Measurements from ENCODE around the gene TMEM43.

TMEM43 gene

DNA sequence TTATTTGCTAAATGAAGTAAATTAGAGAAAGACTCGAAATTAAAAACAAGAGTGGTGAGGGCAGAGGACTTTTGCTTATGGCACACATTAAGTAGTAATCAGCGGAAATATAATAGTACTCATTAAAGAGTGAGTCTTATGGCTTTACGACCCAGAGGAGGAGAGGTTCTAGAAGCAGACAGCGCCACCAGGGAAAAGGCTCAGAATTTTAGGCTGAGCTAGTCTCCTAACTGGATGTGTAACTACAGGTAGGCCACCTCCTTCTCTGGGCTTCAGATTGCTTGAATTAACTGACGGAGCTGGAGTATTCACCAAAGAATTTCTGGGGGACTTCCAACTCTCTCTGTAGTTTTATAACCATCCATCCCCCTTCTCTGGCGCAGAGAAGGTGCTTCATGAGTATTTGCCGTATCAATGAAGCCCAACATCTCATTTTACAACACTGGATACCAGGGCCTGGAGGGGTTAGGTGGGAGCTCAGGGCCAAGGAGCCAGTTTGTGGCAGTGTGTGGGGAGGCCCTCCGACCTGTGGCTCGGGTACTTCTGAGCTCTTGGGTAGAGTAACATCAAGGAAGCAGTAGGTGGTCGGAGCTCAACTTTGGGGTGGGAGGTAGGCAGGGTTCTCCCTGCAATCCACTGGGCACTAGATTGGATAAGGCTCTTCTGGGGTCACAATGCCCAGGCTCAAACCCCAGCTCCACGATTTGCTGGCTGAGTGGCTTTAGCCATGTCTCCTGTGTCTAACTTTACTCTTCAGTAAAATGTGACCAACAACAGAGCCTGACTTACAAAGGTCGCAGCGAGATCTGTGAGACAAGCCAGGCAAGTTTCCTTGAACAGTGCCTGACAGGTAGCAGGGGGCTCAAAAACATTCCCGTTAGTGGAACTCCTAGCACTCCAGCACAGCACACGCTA, 1.3 kb upstream of the TMEM43 start:
- DNase-seq = no peak

GRCh38 chr3:14124223-14124614, 633 bp upstream of the TMEM43 start:
- DNase-seq = peak in 3 of 4 experiments; percentile 47 to 55 (median 48)

DNA sequence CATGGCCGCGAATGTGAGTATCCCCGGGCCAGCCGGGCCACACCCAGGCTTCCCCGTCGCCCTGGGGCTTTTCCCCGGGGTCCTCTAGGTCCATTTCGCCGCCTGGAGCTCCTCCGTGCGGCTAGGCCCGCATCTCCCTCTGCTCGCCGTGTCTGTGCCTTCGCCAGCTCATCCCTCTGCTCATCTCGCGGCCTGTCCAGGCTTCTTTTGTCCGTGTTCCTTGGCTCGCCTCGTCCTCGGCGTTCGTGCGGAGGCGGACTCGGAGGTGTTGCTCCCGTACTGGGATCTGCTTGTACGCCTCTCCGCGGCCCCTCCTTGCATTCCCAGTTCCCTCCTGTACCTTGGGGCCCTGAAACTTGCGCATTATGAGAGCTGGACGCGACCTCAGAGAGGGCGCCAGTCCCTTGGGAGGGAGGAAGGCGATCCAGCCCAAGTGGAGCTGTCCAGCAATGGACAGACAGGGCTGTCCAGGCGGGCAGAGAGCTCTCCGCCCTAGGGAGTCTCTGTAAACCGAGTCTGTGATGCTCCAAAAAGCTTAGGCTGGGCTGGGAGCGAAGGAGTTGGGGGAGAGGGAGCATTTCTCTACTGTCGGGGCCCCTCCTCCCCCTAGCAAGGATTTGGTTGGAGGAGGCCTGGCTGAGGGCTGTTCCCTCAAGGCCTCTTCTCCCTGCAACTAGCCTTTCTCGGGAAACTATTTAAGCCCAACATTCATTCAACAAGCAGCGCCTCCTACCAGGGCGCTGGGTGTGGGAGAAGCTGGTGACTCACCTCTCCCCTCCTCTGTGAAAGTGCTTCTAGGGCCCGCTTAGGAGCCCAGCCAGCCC, 553 bp downstream of the TMEM43 start:
- DNase-seq = peak in 2 of 4 experiments; percentile 23 to 31

DNA sequence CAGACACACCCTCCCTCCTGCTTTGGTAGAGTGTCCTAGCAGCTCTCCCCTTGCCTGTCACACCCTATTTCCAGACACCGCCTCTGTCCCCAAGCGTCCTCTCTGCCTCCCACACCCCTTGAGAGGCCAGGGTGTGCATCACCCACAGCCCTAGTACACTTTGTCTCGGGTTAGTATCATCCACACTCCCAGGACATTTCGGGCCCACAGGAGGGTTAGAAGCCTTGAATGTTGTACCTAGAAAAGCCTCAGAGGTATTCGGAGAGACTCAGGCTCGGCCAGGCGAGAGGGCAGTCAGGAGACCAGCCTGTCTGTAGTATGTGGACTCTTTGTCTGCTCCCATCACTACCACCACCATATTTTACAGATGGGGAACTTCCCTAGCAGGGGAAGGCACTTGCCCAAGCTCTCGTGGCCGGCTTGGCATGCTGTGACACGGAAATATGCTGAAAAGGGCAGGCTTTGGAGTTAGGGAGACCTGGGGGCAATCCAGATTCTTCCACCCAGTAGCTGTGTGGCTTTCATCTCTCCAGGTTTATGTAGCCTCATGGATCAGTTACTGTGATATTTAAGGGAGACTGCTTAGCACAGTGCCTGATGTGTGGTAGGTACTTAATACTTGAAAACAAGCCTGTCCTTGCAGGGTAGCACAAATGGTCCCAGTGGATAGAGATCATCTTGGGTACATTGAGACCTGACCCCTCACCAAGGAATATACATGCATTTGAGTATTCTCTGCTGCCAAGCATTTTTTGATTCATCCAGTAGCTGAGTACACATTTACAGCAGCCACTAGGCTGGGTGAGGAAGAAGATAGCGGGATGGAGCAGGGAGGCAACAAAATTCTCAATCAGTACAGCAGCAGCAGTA, 1.4 kb downstream of the TMEM43 start:
- no peak for DNase-seq

GRCh38 chr3:14126887-14127505, 2.1 kb downstream of the TMEM43 start:
- DNase-seq = no peak

DNA sequence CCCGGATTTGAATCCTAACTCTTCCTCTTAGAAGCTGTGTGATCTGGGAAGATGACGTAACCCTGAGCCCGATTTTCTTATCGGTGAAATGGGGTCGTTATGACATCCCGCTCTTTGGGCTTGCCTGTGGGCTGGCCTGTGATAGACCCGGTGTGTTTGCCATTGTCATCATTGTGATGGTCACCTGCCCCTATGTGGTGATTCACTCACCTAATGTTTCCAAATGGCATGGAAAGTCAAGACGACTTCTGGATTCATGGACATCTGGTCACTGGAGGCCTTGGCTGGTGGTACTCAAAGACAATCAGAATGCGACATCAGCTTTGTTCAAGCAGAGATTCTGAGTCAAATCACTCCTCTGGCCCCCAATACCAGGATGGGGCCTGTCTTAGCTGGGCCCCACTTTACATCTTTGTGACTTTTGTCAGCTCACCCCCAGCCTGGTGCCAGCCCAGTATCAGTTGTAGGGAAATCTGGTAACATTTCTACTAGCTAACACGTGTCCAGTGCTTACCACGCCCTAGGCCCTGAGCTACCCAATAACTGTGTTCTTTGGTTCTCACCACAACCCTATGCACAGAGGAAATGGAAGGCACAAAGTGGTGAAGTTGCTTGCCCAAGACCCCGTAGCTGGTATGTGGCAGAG, 2.8 kb downstream of the TMEM43 start:
- no peak for DNase-seq

- DNase-seq = no peak
These were observed 3.9 kb downstream of the TMEM43 start for GRCh38 chr3:14128724-14129123.

DNA sequence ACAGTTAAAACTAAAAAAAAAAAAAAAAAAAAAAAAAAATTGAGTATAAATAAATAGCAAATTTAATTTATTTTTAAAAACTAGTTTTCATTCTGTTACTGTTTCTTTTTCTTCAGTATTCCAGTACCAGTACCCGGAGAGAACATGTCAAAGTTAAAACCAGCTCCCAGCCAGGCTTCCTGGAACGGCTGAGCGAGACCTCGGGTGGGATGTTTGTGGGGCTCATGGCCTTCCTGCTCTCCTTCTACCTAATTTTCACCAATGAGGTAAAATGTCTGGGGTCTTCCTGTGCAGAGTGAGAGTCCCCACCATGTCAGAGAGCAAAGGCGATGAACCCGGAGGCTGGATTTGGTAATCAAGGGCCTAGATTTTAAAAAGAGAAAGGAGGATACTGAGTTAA, 4.4 kb downstream of the TMEM43 start:
- no peak for DNase-seq

DNA sequence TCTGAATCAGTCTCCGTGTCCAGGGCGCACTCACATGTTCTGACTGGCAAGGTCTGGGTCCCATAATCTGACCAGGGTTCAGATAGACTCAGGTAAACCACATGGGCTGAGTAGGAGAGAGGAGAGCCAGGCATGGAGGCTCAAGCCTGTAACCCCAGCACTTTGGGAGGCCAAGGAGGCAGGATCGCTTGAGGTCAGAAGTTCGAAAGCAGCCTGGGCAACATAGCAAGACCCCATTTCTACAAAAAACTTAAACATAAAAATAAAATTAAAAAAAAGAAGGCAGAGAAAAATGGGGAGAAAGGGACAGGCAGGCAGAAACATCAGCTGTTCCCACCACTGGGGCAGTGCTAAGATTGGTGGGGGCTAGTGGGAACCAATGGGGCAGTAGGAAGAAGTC, 5.4 kb downstream of the TMEM43 start:
- DNase-seq = no peak

- no peak for DNase-seq
These were observed 5.9 kb downstream of the TMEM43 start for GRCh38 chr3:14130707-14131106.

DNA sequence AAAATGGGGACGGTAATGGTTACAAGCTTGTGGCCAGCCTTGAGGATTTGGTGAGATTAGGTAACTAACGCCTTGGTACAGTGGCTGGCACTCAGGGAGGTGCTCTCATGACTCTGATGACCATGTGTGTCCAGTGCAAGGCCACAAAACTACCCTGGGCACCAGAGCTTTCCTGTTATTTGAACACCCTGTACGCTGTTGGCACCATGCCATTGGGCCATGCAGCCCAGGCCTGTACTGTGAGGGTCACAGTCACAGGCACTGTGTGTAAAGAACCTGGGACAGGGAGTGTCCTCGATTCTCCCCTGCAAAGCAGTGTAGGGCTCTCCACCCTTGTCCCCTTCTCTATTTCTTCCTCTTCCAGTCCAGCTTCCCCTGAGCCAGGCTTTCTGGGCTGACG, 6.3 kb downstream of the TMEM43 start:
- DNase-seq = no peak

DNA sequence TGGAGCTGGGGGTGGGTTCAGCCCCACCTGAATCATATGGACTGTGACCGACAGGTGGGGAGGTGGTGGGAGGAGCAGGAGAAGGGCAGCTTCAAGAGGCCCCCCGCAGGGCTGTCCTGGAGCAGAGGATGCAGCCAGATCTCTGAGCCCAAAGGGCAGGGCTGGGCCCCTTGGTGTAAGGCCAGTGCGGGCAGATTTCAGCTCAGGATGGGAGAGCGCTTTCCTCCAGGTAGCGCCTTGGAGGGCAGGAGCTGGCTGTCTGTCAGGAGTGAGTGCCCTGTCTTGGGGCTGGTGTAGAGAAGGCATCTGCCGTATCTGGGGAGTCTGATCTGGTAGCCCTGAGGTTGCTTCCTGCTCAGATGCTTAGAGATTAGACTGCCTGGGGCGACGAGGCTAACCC, 7.3 kb downstream of the TMEM43 start:
- DNase-seq = no peak

GRCh38 chr3:14132689-14133088, 7.8 kb downstream of the TMEM43 start:
- no peak for DNase-seq

DNA sequence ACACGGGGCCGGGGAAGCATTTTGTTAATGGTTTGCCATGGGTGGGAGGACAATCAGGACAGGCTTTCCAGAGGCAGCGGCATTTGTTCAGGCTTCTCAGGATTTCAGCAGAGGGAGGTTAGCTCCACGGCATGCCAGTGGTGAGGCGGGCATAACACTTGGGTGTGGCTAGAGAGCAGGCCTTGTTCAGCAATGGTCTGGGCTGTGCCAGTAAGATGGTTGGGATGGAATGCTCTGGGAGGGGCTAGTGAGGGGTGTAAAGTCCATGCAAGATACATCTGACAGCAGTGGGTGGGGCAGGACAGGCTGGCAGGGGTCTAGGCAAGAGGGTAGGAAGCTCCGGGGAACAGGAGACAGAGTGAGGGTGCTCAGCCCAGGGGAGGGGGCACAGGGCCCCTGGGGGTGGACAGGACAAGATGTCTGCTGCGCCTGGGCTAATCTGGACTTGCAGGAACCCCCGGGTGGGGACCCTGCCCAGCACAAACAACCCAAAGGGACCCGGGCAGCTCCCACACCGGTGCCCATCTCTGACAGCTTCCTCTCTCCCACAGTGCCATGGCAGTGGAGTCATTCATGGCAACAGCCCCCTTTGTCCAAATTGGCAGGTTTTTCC, 8.4 kb downstream of the TMEM43 start:
- no peak for DNase-seq

DNA sequence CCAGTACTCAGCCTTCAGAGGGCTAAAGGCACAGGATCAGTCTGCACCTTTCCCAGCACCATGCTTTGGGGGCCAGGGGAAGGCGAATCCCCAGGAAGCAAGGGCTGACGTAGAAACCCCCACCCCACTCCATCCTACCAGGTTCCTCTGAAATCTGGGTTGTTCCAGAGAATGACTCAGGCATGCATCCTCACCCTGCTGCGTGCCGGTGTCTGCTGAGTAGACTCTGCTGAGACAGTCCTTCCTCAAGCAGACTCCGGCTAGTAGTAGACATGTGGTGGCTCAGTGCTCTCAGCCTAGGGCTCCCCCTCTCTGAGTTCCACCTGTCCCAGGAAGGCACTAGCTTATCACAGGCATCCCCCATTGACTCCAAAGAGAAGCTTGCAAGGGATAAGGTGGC, 9.0 kb downstream of the TMEM43 start:
- DNase-seq = no peak

GRCh38 chr3:14134291-14134690, 9.4 kb downstream of the TMEM43 start:
- DNase-seq = no peak

DNA sequence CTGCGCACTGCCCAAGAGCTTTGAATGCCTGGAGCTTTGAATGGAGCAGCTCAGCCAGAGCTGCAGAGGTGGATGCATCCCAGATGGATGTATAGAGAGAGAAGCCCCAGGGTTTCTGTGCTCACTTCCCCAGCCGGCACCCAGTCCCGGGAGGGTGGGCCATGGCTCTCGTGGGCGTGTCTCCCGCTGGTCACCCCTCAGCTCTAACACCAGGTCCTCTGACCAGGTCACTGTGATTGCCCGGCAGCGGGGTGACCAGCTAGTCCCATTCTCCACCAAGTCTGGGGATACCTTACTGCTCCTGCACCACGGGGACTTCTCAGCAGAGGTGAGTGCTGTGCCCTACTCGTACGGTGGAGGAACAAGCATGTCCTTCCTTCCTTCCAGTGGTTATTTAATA, 10.7 kb downstream of the TMEM43 start:
- DNase-seq = no peak

- DNase-seq = no peak
These were observed 12.2 kb downstream of the TMEM43 start for GRCh38 chr3:14137004-14137403.

- no peak for DNase-seq
These were observed 12.6 kb downstream of the TMEM43 start for GRCh38 chr3:14137445-14137844.

DNA sequence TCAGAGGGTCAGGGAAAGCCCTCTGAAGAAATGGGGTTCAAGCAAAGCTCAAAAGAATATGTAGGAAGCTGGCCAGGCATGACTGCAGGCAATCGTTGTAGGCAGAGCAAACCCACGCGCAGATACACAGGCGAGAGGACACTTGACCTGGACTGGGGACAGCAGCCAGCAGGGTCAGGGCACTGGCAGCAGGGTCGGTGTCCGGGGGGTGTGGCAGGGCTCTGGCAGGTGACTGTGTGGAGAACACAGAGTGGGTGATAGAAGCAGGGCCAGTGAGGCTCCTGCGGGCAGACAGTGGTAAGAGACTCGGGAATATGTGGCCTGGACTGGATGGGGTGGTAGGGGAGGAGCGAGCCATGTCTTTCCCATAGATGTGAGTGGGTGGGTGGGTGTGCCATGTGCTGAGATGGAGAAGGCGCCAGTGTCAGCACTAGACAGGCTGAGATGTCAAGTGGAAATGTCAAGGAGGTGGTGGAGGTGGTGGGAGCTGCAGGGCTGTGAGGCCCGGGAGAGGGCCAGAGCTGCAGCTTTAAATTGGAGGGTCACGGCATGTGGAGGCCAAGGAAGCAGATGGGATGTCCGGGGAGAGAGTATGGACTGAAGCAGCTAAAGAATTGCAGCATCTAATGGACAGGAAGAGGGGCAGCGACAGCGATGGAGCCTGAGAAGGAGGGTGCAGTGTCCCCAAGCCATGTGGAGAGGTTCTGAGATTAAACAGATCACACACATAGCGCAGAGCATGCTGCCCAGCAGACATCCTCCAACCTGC, 13.4 kb downstream of the TMEM43 start:
- DNase-seq = no peak
